Pancreas (tissue), 10 donors: Measurements from ENCODE around the gene PEX26. TPM values are rescaled to one million over a fixed set of nuclear protein-coding genes. Genes with fewer than 3 reads are reported as not detected.
"Not testable (repeated sequence)": the region's sequence is repeated elsewhere in the genome, so short reads cannot be mapped to it uniquely, and the experiment has no call there.

Source experiments
- ATAC-seq, 4 donors: fragments of 200-7000 bp; cut with Tn5 transposase; one replicate each; pipeline versions ENCODE4 v1.8.0 to v1.9.1; 2020; ENCODE audit warnings: mild to moderate bottlenecking in 4 of 4, moderate library complexity in 4 of 4
- DNase-seq, 6 donors: peaks; one replicate each; pipeline ENCODE4 v3.0.0-alpha.2; 2020
- FAIRE-seq: peaks from 2 replicates; lab custom pipeline; 2012; peaks lifted over from hg19 to GRCh38; lab: Jason Lieb, UNC
- H3K27ac ChIP-seq, 4 donors: fragments of 200-600 bp; sonication (generic); 1 replicate in 3 of 4; 2 replicates in 1 of 4; pipeline versions ENCODE4 v1.5.0 to v1.8.0; 2020
- H3K27me3 ChIP-seq, 4 donors: fragments of 200-600 bp; one replicate each; pipeline ENCODE4 v1.8.0; 2021
- H3K36me3 ChIP-seq, 3 donors: fragments of 200-600 bp; sonication (generic) in 1 of 3; one replicate each; pipeline versions ENCODE4 v1.5.0 to v1.8.0; 2020 to 2021
- H3K4me1 ChIP-seq, 3 donors: fragments of 200-600 bp; one replicate each; pipeline ENCODE4 v1.8.0; 2021
- H3K4me3 ChIP-seq, 4 donors: fragments of 200-600 bp; sonication (generic) in 2 of 4; one replicate each; pipeline versions ENCODE4 v1.5.0 to v1.8.0; 2020 to 2021
- H3K9me3 ChIP-seq, 4 donors: fragments of 200-600 bp; one replicate each; pipeline ENCODE4 v1.8.0; 2021
- WGBS, 2 donors: extraction: QIAGEN DNeasy Blood & Tissue Kit; methylation state at CpG; one replicate each; pipeline ENCODE4 v1.1.7; 2013; 5-methylcytosine and 5-hydroxymethylcytosine counted together
- intact Hi-C, 3 donors: fragments of 100-400 bp; cut with DNase I; formaldehyde crosslinking; loops; one replicate each; pipeline versions ENCODE4 v1.11.1 to v1.14.2; 2022
- polyA plus RNA-seq, 2 donors: library from polyadenylated mRNA; stranded (reverse); fragments of 200-250 nt; gene quantifications; one replicate each; pipeline ENCODE4 v1.2.3, GENCODE V29; 2013
- total RNA-seq, 6 donors: library from RNA; stranded (reverse); fragmentation: NEBNext Ultra II Directional in 4 of 6; extraction: Animal tissue kit (Norgen Biotek cat#: 25700) in 4 of 6; gene quantifications; one replicate each; pipeline versions ENCODE4 v1.2.1 to v1.2.4, GENCODE V29; 2021 to 2023
- TF ChIP-seq, protein P1 (sequence below), 4 donors: fragments of 200-600 bp; sonication (generic) in 3 of 4; IDR thresholded peaks; one replicate each; pipeline versions ENCODE4 v1.5.0 to v1.8.0; 2021; ENCODE audit warnings: antibody characterized with exemption in 4 of 4
- donor health status: healthy with polysubstance abuse.
- donor health status: DM: no; HTN: no; CAD: no; lungs with moderate emphysema.
- donor health status: DM: no; HTN: no; CAD: no.
- donor health status: control.
- donor health status: control.
- donor health status: Bipolar disorder and iron deficiency.
- donor health status: DM: yes; HTN: yes; CAD: no.
- donor health status: DM: no; HTN: no; CAD: no.
- donor health status: DM: no; HTN: no; CAD: no.
- donor health status: DM: yes; HTN: yes; CAD: no.

Gene PEX26
- total and polyA plus RNA-seq, 8 donors, result 9.3 to 26.5 (median 14.3) TPM

DNA sequence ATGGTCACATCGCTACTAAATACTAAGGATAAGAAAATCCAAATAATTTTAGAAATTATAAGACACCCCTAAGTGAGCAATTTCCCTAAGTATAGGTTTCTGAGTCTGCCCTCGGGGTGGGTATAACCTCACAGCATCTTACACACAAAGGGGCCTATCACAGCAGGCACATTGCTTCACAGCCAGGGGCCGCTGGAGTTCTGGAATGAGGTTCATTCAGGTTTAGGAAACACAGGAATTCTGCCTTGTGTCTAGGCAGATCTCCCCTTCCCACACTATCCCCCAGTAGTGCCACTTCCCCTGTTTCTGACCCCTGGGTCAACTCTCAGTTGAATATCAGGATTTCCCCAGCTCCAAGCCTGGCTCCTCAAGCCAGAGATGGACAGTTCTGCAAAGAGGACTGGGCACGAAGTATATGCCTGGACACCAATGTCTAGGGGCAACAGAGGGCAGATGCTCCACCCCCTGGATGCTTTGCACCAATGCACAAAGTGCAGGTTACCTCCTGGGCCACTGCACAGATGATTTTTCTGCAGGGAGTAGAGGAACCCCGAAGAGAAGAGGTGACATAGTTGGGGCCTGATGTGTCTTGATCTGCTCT is 44.3 kb downstream of the PEX26 start:
- H3K36me3 ChIP-seq, result no peaks in the 10 kb centered on the region
- no peak overlapping the region for H3K27ac ChIP-seq
- TF ChIP-seq, protein P1, sequence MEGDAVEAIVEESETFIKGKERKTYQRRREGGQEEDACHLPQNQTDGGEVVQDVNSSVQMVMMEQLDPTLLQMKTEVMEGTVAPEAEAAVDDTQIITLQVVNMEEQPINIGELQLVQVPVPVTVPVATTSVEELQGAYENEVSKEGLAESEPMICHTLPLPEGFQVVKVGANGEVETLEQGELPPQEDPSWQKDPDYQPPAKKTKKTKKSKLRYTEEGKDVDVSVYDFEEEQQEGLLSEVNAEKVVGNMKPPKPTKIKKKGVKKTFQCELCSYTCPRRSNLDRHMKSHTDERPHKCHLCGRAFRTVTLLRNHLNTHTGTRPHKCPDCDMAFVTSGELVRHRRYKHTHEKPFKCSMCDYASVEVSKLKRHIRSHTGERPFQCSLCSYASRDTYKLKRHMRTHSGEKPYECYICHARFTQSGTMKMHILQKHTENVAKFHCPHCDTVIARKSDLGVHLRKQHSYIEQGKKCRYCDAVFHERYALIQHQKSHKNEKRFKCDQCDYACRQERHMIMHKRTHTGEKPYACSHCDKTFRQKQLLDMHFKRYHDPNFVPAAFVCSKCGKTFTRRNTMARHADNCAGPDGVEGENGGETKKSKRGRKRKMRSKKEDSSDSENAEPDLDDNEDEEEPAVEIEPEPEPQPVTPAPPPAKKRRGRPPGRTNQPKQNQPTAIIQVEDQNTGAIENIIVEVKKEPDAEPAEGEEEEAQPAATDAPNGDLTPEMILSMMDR (IDR thresholded peaks at IDR 0.05), result no peak
- intact Hi-C loops, result no loop called here
- no peaks in the 10 kb centered on the region for H3K27me3 ChIP-seq
- ATAC-seq, result no peak
- 84 to 88% methylated on average over 5 of the region's 5 CpGs for WGBS, 2 donors
- DNase-seq, result no peak
- no peak for FAIRE-seq
- no peaks in the 10 kb centered on the region for H3K4me1 ChIP-seq
- no peak overlapping the region for H3K4me3 ChIP-seq
- H3K9me3 ChIP-seq, result no peaks in the 10 kb centered on the region

DNA sequence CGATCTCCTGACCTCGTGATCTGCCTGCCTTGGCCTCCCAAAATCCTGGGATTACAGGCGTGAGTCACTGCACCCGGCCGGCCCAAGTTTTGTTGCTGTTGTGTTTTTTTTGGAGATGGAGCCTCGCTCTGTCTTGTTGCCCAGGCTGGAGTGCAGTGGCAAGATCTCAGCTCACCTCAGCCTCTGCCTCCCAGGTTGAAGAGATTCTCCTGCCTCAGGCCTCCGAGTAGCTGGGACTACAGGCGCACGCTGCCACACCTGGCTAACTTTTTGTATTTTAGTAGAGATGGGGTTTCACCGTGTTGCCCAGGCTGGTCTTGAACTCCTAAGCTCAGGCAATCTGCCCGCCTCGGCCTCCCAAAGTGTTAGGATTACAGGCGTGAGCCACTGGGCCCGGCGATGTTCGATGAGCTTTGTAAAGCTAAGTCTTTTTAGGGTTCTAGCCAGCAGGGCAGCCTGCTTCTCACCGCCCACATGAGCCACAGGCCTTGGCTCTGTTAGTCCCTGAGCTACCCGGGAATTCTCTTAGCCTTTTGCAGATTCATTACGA is 45.8 kb downstream of the PEX26 start:
- ATAC-seq, H3K27ac ChIP-seq, H3K9me3 ChIP-seq, DNase-seq, FAIRE-seq, intact Hi-C loops, H3K4me3 ChIP-seq, H3K36me3 ChIP-seq, H3K27me3 ChIP-seq, H3K4me1 ChIP-seq: not testable (repeated sequence)
- 96 to 97% methylated on average over 19 of the region's 19 CpGs for WGBS, 2 donors

DNA sequence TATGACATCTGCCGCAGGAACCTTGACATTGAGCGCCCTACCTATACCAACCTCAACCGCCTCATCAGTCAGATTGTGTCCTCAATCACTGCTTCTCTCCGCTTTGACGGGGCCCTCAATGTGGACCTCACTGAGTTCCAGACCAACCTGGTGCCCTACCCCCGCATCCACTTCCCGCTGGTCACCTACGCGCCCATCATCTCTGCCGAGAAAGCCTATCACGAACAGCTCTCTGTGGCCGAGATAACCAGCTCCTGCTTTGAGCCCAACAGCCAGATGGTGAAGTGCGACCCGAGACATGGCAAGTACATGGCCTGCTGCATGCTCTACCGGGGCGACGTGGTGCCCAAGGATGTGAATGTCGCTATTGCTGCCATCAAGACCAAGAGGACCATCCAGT is 48.8 kb downstream of the PEX26 start:
- WGBS, 2 donors, result 95% methylated on average over 18 of the region's 18 CpGs
- no peaks in the 10 kb centered on the region for H3K27me3 ChIP-seq
- no peaks in the 10 kb centered on the region for H3K4me1 ChIP-seq
- DNase-seq, result no peak
- FAIRE-seq, result no peak
- ATAC-seq, result no peak
- H3K9me3 ChIP-seq, result no peaks in the 10 kb centered on the region
- no peak overlapping the region for H3K27ac ChIP-seq
- intact Hi-C loops, result no loop called here
- no peaks in the 10 kb centered on the region for H3K36me3 ChIP-seq
- H3K4me3 ChIP-seq, result no peak overlapping the region
- TF ChIP-seq, protein P1 (IDR thresholded peaks at IDR 0.05), result no peak

DNA sequence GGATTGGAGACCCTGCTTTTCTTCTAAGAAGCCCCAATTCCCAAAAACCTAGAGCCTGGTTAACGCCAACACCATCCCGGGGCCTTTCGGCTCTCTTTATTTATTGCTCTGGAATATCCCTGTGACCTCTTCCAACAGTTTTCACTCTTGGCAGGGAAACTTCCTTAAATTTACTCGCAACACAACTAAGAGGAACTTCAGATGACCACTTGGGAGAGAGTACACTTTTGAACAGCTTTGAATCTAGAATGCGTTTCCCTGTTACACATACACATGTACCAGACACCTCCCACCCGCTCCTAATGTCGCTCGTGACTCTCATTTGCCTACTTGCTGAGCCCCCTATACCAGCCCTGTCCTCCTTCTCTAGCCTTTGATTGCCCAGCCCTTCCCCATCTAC is 52.2 kb downstream of the PEX26 start:
- Histone ChIP-seq H3K4me1 (no peaks in the 10 kb centered on the region), H3K27me3 (no peaks in the 10 kb centered on the region), H3K9me3 (no peaks in the 10 kb centered on the region), H3K4me3 (no peak overlapping the region), H3K27ac (no peak overlapping the region), H3K36me3 (no peaks in the 10 kb centered on the region)
- WGBS, 2 donors, result 88 to 93% methylated on average over 8 of the region's 8 CpGs
- DNase-seq (no peak), ATAC-seq (no peak), FAIRE-seq (no peak)
- intact Hi-C loops, result no loop called here
- TF ChIP-seq, protein P1 (IDR thresholded peaks at IDR 0.05), result no peak

DNA sequence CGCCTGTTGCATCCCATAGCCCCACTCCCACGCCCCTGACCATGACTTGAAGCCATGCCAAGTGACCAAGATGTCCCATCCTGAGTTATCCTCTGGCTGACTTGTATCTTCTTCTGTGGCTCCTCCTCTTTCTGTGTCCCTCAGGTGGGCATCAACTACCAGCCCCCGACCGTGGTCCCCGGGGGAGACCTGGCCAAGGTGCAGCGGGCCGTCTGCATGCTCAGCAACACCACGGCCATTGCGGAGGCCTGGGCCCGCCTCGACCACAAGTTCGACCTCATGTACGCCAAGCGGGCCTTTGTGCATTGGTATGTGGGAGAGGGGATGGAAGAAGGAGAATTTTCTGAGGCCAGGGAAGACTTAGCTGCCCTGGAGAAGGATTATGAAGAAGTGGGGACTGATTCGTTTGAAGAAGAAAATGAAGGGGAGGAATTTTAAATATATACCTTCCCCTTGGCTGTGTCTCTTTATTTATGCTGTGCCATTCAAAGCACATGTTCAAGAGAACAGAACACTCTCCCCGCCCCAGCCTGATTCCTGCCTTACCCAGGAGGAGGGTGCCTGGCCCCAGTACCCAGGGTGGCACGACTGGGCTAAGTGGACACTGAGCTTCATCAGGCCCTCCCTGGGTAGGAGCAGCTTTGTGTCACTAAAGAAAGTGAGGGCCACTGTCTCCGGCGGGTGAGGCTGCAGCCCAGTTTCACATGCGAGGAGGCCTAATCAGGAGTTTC is 53.1 kb downstream of the PEX26 start:
- intact Hi-C loops, result no loop called here
- Histone ChIP-seq H3K27ac (no peak overlapping the region), H3K4me1 (no peaks in the 10 kb centered on the region), H3K27me3 (no peaks in the 10 kb centered on the region), H3K9me3 (no peaks in the 10 kb centered on the region), H3K36me3 (no peaks in the 10 kb centered on the region), H3K4me3 (no peak overlapping the region)
- DNase-seq (no peak), ATAC-seq (no peak), FAIRE-seq (no peak)
- TF ChIP-seq, protein P1 (IDR thresholded peaks at IDR 0.05), result no peak
- 89 to 93% methylated on average over 20 of the region's 20 CpGs for WGBS, 2 donors
